GM18873 (cell line): ENCODE data around the gene SMARCC2.

Source experiments
- ATAC-seq: cut with Tn5 transposase; IDR thresholded peaks from one replicate; pipeline ENCODE4 v1.9.1; 2021; ENCODE audit warnings: mild to moderate bottlenecking, moderate library complexity, moderate number of reproducible peaks; ENCODE audit not compliant: unreplicated experiment, low FRiP score

The SMARCC2 gene

DNA sequence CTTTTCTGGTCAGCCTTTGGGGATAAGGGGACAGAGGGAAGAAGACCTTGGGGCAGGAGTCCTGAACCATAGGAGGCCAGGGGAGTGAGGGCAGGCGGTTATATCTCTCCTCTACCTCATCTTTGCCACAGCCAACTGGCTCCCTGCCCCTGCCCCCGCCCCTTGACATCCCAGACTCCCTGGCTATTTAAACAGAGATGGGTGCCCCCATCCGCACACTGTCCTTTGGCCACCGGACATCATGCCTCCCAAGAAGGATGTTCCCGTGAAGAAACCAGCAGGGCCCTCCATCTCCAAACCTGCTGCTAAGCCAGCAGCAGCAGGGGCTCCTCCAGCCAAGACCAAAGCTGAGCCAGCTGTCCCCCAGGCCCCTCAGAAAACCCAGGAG is 35.6 kb downstream of the SMARCC2 start:
- no peak for ATAC-seq

DNA sequence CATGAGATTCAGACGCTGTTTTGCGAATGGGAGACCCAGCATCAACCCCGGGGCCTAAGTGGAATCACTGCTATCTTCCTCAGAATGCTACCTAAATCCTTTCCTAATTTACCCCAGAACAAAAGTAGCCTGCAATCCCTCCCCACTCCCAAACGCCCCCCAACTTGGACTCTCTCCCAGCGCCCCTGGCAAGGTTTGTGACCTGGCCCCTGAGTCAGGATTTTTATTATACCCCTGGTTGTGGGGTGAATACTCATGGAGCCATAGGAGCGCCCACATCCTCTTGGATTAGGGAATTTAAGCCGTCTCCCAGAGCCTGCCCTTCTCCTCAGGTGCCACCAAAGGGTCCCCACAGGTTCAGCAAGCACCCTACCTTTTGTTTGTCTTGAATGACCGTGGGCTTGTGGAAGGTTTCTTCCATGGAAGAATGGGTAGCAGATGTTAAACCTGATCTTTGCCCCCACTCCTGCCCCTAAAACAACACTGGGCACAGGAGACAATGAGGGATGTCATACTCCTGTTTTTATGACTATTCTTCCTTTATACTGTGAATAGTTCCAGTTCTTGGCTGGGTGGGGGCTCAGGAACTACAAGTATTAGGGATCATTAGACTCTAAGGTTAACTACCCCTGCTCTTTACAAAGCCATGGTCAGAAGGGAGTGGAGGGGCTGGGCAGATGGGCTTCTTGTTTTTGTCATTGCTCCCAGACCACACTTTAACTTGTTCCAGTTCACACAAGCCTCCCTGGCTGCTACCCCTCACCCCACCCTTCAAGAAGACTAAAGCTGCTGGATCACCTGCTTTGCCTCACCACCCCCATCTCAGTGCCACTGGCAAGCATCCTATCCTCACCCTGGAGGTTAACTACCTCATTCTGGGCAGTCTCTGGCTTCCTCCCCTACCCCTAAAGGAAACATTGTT is 36.3 kb downstream of the SMARCC2 start:
- no peak for ATAC-seq

DNA sequence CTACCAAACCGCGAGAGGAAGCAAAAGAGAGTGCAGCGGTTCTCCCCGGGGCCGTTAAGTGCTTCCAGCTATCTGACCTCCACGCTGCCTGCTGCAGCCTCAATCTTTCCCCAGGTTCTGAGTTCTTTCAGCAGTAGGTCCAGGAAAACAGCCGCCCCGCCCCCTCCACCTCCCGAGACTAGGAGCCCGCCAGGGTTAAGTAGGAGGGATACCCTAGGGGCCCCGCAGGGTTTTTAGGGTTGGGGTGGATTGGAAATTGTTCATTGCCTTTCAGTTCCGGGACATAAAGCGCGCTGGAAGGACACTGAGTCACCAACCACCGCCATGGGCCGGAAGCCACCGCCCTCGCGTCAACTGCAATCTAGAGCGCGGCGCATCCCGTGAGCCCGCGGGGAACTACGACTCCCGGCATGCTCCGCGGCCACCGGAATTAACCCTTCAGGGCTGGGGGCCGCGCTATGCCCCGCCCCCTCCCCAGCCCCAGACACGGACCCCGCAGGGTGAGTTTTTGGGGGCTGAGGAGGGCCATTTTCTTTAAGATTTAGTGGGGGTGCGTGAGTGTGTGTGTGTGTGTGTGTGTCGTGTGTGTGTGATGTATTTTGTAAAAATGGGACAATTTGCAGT is 37.0 kb downstream of the SMARCC2 start, which contains the start of gene MYL6B:
Gene MYL6B (plus strand): TSS at position 456 of the 624 bp plus-strand sequence. CDS start 1,332 bp downstream, outside the sequence.
- peak; percentile 74 for ATAC-seq

DNA sequence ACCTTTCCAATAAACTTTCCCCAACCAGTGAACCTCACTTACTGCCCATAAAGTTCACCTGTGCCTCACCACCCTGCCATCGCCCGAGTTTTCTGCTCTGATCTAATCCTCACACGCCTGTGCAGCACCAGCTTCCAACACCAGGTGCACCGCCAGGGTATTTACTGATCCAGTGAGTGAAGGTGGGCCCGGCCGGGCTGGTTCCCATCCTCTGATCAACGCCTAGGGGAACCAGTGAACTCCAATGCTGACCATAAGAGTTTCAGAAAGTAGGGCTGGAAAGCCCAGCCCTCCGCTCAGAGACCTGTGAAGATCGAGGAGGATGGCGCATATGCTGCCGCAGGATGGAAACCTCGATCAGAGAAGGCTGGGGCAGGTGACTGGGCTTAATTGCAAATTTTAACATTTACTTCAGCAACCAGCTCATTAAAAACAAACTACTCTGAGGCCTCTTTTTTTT is 37.6 kb downstream of the SMARCC2 start:
- ATAC-seq = peak; percentile 42

DNA sequence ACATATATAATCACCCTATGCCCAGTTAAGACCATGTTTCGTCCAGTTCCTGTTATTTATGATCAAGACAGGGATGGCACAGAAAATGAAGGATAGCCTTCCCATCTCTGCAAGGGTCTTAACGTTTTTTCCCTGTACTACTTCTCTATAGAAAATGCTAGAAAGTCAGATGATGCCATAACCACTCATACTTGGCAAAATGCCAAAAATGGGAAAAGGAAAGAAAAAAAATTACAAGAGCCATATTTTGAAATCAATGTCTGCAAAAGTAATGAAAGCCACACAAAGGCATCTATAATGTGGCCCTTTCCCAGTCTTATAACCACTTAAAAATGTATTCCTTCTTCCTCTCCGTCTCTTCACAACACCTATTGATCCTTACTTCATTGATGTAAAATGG is 38.7 kb downstream of the SMARCC2 start:
- ATAC-seq = no peak

DNA sequence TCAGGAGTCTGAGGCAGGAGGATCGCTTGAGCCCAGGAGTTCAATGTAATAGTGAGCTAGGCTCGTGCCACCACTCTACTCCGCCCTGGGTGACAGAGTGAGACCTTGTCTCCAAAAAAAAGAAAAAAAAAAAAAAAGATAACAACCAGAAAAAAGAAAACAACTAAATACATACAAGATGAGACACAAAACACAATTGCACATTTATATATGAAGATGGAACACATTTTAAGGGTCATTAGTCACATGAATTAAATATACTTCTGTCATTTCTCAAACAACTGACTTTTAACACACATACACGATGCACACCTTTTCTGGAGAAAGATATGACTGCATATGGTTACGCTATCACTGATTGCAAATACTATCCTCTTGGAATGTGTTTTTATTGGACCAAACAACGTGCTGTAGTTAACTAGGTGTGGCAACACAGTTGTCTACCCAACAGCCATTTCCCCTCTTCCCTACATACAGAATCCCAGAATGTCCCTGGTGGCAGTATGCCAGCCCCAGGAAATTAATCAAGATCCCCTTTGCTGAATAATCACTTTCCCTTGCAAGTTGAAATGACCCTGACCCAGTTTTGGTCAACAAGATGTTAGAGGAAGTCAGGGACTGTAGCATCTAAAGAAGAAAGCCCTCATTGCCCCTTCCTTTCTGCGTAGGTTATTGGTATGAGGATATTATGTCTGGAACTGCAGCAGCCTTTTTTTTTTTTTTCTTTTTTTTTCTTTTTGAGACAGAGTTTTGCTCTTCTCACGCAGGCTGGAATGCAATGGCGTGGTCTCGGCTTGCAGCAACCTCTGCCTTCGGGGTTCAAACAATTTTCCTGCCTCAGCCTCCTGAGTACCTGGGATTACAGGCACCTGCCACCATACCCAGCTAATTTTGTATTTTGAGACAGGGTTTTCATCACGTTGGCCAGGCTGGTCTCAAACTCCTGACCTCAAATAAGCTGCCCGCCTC is 42.5 kb downstream of the SMARCC2 start:
- no peak for ATAC-seq

DNA sequence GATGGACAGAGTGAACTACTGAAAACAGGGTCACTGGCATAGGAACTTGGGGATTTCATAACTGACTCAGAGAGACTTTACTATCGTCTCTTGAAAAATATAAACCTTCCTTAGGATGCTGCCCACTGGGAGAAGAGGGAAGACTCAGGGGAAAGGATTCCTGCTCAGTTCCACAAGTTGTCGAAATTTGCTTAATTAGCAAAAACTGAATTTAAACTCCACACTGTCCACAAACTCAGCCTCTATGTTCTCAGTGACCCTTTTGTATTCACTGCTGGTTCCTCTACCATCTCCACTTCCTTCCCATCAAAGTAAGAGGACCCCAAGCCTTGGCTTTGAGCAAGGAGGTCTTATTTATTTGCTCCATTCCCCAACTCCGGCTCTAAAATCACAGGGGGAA is 44.1 kb downstream of the SMARCC2 start:
- no peak for ATAC-seq

DNA sequence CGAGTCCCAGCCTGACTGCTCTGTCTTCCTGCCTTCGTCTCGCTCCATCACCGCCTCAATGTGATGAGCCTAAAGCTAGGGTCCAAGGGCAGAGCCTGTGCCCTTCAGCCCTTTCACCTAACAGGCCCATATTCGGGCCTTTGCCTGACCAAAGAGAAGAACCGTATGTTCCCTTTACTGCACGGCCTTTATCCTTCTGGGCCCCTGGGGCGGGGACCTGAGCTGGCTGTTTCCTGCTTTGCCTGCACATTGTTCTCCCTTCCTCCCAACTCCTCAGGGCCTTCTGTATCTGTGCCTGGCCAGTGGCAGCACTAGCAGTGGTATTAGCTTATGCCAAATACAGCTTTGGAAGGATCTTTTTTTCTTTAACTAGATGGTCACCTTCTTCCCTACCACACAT is 45.4 kb downstream of the SMARCC2 start:
- no peak for ATAC-seq

DNA sequence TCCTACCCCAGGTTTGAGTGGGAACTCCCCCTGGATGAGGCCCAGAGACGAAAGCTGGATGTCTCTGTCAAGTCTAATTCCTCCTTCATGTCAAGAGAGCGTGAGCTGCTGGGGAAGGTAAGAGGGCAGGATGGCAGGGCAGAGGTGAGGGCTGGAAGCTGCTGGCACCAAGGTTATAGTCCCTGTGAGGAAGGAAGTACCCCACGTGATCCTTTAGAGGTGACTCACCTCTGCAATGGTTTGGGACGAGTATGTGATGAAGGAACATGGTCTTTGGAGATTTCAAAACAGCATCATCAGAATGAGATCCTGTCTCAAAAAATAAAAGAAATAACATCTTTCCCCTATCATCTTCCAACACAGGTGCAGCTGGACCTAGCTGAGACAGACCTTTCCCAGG is 46.1 kb downstream of the SMARCC2 start:
- ATAC-seq = no peak

DNA sequence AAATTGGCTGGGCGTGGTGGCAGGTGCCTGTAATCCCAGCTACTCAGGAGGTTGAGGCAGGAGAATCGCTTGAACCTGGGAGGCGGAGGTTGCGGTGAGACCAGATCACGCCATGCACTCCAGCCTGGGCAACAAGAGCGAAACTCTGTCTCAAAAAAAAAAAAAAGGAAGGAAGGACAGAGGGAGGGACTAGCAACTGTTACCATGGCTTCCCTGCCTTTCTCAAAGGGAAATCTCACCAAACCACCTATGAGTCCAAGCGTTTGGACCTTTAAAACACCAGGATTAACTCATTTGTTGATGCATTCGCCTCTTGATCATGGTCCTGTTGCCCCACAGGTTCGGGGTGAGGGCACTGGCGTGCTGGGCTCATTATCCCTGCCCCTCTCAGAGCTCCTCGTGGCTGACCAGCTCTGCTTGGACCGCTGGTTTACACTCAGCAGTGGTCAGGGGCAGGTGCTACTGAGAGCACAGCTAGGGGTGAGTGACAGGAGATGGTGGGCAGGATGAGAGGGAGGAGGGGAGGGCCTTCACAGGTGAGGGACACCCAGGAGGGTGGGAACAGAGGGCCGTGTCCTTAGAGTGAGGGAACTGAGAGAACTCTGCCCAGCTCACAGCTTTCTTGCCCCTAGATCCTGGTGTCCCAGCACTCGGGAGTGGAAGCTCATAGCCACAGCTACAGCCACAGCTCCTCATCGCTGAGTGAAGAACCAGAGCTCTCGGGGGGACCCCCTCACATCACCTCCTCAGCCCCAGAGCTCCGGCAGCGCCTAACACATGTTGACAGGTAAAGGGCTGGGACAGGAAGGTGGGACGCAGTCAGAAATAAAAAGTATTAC is 47.1 kb downstream of the SMARCC2 start:
- ATAC-seq = no peak

DNA sequence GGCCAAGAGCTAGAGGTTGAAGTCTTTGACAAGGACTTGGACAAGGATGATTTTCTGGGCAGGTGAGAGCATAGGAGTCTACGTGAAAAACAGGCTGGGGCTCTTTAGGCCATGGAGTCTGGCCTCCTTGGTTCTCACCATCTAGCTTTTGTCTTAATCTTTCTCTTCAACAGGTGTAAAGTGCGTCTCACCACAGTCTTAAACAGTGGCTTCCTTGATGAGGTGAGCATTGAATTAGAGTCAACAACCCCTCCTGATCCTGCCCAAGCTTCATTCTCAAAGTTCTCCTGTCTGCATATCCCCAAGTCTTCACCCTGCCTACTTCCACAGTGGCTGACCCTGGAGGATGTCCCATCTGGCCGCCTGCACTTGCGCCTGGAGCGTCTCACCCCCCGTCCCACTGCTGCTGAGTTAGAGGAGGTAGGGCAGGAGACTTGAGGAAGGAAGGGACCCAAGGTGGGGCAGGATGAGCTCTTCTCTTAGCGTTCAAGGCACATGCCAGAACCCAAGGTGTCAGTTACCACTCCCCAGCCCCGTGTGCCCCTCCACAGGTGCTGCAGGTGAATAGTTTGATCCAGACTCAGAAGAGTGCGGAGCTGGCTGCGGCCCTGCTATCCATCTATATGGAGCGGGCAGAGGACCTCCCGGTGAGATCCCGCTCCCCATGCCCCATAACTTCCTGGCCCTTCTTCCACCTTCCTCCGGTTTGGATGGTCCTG is 51.3 kb downstream of the SMARCC2 start:
- ATAC-seq = no peak

DNA sequence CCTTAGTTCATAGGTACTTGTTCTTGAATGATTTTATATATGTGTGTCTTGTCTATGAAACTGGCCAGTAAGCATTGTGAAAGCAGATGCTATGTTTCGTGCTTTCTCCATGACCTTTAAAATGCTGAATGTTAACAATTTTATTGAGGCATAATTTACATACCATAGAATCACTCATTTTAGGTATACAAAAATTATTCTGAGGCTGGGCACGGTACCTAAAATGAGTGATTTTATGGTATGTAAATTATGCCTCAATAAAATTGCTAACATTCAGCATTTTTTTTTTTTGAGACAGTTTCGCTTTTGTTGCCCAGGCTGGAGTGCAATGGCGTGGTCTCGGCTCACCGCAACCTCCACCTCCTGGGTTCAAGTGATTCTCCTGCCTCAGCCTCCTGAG is 54.4 kb downstream of the SMARCC2 start:
- ATAC-seq = no peak

DNA sequence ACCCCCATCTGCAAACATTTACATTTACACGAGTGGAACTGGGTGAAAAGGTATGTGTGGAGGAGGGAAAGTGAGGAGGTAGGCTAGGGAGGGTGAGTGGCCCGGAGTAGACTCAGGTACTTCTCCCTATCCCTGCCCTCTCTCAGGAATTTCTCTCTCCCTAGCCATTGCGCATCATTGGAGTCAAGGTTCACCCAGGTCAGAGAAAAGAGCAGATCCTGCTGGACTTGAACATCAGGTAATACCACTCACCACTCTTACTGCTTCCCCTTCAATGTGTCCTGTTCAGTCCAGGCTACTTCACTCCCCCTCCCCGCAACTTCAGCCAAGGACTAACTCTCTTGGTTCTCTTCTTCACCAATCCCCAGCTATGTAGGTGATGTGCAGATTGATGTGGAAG is 58.4 kb downstream of the SMARCC2 start:
- ATAC-seq = no peak

DNA sequence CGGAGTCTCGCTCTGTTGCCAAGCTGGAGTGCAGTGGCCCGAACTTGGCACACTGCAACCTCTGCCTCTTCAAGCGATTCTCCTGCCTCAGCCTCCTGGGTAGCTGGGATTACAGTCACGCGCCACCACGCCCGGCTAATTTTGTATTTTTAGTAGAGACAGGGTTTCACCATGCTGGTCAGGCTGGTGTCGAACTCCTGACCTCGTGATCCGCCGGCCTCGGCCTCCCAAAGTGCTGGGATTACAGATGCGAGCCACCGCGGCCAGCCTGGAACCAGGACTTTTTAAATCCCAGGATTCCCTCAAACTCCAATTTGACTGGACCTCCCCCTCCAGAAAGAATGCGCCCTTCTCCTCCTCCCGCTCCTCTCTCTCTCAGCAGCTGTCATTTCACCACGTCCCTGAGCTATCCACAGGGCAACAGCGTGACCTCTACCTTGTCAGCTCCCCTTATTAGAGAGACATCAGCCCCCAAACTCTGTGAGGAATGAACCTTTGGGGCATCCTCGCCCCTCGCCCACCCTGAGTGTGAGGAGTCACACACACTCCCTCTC is 59.3 kb downstream of the SMARCC2 start:
- ATAC-seq = no peak

DNA sequence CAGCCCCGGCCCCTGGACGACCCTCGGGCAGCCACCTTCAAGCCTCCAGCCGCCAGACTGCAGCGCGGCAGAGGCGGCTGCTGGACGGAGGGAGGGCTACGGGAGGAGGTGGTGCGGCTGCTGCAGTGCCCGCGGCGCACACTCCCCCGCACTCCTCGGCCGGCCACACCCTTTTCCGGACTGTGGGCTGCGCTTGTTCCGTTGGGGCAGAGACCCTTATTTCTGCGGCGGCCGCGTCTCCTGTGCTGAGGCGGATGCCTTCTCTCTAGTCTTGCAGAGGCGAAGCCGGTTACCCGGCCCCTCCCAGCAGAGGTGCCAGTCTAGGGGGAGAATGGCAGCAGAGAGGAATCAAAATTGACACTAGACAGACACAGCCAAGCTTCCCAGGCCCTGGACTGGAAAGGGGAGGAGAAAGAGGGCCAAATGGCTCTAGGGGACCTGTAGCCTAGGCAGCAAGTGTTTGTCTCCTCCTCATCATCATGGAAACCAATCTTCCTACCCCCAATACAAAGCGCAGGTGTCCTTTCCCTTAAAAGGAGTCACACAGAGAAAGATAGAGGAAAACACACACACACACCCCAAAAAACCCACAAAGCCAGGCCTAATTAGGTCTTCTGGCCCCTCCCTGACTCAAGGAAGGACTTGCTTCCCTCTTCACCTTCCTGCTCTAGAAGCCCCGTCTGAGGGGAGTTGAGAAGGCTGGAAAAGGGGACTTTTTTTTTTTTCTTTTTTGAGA is 59.9 kb downstream of the SMARCC2 start:
- no peak for ATAC-seq

DNA sequence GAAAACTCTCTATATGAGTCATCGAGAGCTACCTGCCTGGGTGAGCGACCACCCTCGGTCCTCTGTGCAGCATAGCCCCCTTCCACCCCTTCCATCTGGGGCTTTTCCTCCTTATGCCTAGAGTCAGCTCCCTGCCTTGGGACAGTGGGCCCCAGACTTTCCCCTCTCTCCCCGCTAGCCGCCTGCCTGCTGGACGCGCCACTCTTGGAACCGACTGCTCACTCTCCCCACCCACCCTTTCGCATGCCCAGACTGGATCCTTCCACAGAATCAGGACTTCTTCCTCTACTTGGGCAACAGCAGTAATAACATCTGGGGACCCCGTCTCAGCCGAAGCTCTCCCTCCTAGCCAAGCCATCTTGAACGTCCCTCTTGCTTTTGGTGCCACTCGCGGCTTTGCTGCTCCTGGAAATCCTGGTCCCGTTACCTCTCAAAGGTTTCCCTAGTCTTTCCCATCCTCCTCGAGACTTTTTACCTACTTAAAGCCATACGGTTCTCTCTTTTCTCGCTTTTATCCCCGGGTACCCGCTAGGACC is 60.5 kb downstream of the SMARCC2 start:
- ATAC-seq = no peak

DNA sequence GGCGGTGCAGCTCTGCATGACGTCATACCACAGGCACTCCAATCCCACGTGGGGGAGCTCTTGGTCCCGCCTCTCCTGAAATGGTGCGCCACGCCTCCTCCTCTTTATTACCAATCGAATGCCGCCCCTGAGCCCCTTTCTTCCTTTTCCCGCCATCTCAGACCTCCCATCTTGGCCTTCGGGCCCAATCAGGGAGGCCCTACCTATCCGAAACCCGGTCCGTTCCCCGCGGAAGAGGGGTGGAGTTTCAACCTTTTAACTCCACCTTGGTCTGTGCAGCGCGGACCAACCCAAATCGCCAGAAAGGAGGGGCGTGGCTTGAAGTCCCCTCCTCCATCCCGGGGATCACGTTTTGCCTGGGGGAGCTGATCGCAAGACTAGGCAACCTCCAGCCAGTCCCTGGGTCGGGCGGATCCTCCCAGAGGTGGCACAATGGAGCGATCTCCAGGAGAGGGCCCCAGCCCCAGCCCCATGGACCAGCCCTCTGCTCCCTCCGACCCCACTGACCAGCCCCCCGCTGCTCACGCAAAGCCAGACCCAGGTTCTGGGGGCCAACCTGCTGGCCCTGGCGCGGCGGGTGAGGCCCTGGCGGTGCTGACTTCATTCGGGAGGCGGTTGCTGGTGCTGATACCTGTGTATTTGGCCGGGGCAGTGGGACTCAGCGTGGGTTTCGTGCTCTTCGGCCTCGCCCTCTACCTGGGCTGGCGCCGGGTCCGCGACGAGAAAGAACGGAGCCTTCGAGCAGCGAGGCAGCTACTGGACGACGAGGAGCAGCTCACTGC is 61.2 kb downstream of the SMARCC2 start, which contains the start of gene ESYT1:
Gene ESYT1 (plus strand): TSS at position 380 of the 782 bp plus-strand sequence. CDS start 53 bp downstream, at position 433.
- ATAC-seq = peak; percentile 90
